Measurements from ENCODE around the gene DAGLA.

DAGLA gene

GRCh38 chr11:61745781-61746441 is 65.7 kb downstream of the DAGLA start:
- DNase-seq (ENCODE audit: low read depth in 2 of 3, low spot score in 1 of 3) = no peak

- DNase-seq (ENCODE audit: low read depth in 2 of 3, low spot score in 1 of 3) = no peak
Observed at GRCh38 chr11:61746442-61747191, 66.4 kb downstream of the DAGLA start.

DNA sequence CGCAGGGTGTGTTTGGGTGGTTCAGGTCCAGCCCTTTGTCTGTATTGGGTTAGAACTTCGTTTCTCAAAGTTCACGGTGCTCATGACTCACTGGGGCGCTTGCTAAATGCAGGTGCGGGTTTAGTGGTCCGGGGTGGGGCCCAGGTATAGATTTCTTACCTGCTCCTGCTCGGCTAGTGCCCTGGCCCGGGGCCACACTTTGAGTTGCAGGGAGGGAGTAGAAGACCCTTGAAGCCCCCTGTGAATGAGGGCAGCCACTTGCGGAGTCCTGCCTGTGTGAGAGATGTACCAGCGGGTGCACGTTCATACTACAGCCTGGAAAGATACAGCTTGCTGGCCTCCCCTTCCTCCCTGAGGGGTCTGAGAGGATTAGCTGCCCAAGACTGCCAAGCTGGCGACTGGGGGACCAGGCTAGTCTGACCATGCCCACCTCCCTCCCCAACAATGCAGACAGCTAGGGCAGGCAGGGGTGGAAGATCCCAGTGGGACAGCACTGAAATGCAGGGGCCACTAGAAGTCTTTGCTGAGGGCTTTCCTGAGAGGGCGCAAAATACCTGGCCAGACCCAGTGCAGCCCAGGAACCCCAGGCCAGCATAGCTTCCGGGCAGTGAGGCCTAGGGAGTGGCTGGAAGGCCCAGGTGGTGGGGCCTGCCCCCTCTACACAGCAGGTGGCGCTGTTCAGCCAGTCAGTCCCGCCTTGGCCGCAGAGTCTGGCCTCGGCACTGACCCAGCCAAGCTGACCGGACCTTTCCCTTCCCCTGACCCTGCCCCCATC is 67.2 kb downstream of the DAGLA start:
- DNase-seq (ENCODE audit: low read depth in 2 of 3, low spot score in 1 of 3) = peak in 1 of 3 donors; percentile 31

GRCh38 chr11:61747967-61748285 is 67.7 kb downstream of the DAGLA start:
- no peak for DNase-seq (ENCODE audit: low read depth in 2 of 3, low spot score in 1 of 3)

DNA sequence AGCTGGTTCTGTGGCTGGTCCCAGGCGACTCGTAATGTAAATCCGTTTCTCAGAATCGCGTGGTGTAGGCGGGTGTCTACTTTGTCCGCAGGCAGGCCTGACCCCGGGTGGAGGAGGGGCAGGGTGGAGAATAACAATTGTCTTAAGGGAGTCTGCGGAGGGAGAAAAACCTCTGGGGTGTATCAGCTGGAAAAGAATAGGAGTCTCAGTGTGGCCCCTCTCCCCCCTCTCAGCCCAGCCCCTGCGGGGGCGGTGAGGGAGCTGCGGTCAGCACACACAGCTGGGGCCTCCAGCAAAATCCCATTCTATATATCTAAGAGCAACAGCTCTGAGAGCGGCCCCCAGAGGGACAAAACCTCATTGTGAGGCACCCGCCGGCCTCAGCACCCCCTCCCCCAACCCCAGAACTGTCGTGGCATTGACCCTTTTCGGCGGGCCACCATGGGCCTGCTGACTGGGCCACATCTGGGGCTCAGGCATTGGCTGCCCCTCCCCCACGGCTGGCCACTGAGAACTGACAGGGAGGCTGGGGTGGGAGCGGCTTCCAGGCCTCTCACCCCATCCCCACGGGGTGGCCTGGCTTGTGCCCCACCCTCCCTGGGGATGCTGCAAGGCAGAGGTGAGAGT is 69.5 kb downstream of the DAGLA start:
- no peak for DNase-seq (ENCODE audit: low read depth in 2 of 3, low spot score in 1 of 3)

GRCh38 chr11:61750631-61751273 is 70.6 kb downstream of the DAGLA start:
- DNase-seq (ENCODE audit: low read depth in 2 of 3, low spot score in 1 of 3) = no peak

DNA sequence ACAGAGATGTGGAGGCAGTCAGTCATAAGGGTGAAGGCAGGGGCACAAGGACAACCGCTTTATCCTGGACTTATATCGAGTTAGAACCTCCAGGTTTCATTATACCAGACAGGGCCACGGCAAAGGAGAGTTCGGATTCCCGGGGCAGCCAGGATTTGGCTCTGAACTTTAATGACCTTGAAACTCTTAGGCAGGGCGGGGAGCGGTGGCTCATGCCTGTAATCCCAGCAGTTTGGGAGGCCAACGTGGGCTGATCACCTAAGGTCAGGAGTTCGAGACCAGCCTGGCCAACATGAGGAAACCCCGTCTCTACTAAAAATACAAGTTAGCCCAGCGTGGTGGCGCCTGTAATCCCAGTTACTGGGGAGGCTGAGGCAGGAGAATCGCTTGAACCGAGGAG is 71.2 kb downstream of the DAGLA start:
- DNase-seq (ENCODE audit: low read depth in 2 of 3, low spot score in 1 of 3) = no peak

DNA sequence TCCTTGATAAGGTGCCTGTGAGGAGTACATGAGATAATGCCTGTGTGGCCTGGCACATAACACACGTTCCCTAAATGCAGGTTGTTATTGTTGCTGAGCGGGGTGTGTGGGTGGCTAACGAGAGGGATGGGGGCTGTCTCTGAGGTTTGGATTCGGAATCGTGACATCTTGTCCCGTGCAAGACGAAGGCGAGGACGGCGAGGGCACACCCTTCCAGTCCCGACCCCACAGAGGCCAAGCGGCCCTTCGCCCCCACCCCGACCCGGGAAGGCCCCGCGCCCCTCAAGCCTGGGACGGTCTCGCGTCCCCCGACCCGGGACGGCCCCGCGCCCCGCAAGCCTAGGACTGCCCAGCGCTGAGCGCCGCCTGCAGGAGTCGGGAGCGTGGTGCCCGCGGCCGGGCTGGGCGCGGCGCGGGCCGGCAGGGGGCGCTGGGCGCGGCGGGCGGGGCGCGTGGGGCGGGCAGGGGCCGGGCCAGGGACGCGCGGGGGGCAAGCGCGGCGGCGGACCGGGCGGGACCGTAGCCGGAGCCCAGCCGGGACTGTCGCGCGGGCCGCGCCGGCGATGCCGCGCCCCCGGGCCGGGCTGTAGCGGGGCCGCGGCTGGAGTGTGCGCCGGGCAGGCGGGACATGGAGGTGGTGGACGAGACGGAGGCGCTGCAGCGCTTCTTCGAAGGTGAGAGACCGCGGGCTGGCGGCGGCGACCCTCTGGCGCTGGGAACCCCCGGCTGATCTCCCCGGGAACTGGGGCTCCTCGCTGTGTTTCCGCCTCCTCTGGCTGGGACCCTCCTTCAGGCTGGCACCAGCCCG is 72.1 kb downstream of the DAGLA start, which contains the start of gene MYRF:
MYRF (plus strand) TSS at position 520 of the 808 bp plus-strand sequence; CDS start at position 629, 109 bp downstream.
- DNase-seq (ENCODE audit: low read depth in 2 of 3, low spot score in 1 of 3) = peak; percentile 18 to 48 (median 40)

DNA sequence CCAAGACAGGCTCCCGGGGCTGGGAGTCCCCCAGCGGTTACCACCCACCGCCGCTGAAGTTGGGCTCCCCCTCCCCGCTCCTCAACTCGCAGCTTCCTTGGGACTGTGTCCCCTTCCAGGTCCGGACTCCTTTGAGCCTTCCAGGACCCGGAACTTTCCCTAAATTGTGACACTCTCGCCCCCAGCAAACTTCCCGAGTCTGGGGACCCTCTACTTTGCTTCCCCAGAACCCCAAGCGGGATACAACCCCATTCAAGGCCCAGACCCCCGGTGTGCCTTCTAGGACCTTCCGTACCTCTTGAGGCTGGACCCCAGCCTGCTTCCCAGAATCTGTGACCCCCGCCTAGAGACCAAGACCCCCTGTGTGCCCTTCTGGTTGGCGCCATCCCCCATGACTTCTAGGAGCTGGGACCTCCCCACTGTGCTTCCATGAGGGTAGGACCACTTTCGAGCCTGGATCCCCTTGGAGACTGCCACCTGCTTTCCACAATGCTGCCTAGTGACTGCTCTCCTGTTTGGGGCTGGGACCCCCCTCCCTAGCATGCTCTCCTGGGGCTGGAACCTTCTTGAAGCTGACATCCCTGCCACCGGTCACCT is 72.8 kb downstream of the DAGLA start:
- DNase-seq (ENCODE audit: low read depth in 2 of 3, low spot score in 1 of 3) = no peak

DNA sequence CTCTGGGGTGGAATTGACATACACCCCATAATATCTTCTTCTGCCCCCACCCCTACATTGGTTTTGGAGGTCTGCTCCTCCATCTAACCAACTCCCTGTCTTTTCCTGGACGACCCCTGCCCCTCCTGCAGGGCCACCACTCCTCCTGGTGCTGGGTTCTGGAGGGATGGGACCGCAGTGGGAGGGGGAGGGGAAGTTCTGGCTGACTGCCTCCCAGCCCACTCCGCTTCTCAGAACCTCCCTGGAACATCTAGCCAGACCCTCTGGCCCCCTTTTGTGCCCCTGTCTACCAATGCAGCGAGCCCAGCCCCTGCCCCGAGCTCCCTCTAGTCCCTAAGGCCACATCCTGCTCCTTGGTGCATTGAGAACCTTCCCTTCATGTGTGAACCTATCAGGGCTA is 73.5 kb downstream of the DAGLA start:
- DNase-seq (ENCODE audit: low read depth in 2 of 3, low spot score in 1 of 3) = no peak

DNA sequence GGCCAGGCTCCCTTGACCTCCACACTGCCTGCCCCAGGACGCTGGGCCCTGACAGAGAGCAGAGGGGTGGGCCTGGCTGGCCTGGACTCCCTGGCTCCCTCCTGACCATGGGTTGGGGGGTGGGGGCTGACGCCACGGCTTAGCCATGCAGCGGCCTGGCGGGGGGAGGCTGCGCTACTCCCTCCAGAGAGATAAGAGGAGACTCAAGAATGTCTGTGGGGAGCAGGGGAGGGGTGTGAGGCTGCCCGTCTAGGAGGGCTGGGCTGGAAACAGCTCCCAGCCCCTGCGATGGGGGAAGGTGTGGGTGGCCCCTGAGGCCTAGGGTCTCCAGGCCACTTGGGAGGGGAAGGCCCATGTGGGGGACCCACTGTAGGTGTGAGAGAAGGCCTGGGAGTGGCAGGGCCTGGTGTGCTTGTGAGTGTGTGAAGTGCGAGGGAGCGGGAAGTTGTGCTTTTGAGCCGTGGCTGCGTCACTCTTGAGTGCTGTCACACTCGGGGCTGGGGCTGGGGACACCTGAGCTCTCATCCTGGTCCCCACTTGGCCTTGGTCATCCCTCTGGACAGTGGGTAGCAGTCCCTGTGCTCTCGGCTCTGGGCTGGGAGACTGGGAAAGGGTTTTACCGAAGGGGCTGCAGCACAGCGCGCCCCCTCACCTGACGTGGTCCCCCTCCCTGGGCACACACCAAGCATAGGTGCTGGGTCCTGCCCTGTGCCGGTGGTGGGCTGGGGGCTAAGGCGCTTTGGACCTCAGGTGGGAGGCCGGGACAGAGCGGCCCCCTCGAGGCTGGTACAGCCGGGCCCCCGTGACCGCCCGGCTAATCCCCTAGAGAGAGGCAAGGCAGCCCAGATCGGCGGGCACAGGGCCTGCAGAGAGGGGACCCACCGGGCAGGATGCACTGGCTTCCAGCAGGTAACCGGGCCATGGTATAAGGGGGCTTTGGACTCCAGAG is 74.6 kb downstream of the DAGLA start:
- no peak for DNase-seq (ENCODE audit: low read depth in 2 of 3, low spot score in 1 of 3)

- DNase-seq (ENCODE audit: low read depth in 2 of 3, low spot score in 1 of 3) = no peak
Observed at GRCh38 chr11:61756147-61756451, 75.9 kb downstream of the DAGLA start.

- DNase-seq (ENCODE audit: low read depth in 2 of 3, low spot score in 1 of 3) = no peak
Observed at GRCh38 chr11:61756452-61757212, 76.4 kb downstream of the DAGLA start.

DNA sequence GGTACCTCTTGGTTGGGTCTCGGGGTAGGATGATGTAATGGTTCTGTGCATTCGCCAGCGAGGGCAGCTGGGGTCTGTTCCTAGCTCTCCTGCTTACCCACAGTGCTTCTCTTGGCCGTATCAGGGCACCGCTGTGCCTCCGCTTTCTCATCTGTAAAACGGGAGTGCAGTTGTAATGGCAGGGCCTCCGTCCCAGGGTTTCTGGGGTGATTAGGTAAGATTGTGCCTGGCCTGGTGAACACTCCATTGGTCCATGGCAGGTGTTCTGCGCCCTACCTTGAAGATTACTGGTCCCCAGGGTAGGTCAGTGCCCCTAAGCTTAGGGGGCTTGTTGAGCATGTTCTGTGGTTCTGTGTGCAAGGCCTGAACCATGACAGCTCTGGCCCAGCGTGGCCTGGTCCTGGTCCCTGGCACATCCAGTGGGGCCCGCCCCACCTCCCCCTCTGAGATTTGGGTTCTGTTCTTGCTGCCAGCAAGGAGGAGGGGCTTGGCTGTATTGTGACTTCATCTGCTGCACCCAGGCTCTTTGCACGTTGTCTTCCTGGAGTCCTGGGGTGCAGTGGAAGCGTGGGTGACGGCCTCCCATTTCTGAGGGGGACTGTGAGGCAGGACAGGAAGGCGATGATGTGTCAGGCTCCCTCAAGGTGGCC is 77.1 kb downstream of the DAGLA start:
- DNase-seq (ENCODE audit: low read depth in 2 of 3, low spot score in 1 of 3) = no peak

- no peak for DNase-seq (ENCODE audit: low read depth in 2 of 3, low spot score in 1 of 3)
Observed at GRCh38 chr11:61760946-61761345, 80.8 kb downstream of the DAGLA start.

DNA sequence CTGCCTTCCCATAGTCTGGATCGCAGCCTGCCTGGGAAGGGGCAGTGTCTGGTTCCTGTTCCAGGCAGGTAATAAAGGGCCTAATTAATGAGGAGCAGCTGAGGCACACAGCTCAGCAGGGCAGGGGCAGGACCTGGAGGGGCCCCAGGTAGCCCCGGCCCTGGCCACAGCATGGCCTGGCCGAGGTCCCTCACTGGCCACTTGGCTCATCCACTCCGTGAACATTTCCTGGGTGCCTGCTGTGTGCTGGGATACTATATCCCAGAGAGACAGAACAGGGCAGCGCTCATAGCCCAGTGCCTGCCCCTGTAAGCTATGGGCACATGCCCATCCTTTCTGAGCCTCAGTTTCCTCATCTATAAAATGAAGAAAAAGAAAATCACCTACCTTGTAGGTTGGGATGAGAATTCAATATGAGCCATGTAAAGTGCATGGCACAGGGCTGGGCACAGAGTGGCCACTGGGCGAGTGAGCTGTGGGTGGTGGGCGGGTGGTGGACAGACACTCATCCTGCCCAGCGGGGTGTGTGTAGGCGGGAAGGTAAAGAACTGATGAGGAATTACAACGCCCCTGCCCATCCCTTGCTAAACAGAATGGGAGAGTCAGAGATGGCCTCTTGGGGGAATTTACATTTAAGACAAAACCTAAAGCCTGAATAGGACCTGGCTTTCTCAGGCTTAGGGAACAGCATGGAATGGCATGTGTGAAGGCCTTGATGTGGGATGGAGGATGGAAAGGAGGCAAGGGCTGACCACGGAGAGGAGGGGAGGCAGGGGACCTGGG is 81.4 kb downstream of the DAGLA start:
- DNase-seq (ENCODE audit: low read depth in 2 of 3, low spot score in 1 of 3) = no peak

DNA sequence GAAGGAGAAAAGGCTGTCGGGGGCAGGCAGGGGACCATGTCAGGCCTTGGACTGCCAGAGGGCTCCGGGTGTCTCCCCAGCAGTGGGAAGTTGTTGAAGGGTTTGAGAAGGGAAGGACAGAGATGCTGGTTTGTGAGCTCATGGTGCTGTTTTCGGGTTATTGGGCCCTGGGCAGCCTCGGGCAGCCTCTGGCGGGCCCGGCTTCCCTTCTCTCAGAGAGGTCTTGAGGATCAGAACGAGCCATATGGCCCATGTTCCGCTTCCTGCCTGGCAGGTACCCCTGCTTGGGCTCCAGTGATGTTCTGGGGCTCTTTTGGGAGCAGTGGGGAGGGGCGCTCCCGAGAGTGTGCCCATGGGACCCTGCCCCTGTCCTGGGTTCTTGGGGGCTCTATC is 82.0 kb downstream of the DAGLA start:
- DNase-seq (ENCODE audit: low read depth in 2 of 3, low spot score in 1 of 3) = no peak
